ENCODE results near the gene AMN1.
"Not testable (repeated sequence)": the region's sequence is repeated elsewhere in the genome, so short reads cannot be mapped to it uniquely, and the experiment has no call there.

AMN1 gene

DNA sequence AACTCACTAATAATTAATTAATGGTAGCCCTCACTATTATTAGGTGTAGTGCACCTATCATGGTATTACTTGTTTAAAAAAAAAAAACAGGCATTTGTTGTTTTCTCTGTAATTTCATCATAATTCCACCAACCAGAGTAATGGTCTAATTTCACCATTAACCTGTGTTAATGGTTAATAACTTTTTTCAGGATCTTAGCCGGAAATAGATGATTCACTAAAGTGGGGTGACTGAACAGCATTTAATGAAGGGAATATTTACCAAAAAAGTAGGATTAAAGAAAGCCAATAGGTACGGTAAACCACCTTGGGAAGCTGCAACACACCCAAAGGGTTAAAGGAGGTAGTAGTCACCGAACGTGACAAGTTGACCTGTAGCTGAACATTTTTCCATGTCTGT, 56.3 kb downstream of the AMN1 start:
- DNase-seq = no peak

- DNase-seq = not testable (repeated sequence)
Observed at GRCh38 chr12:31669582-31669981, 59.2 kb downstream of the AMN1 start.

DNA sequence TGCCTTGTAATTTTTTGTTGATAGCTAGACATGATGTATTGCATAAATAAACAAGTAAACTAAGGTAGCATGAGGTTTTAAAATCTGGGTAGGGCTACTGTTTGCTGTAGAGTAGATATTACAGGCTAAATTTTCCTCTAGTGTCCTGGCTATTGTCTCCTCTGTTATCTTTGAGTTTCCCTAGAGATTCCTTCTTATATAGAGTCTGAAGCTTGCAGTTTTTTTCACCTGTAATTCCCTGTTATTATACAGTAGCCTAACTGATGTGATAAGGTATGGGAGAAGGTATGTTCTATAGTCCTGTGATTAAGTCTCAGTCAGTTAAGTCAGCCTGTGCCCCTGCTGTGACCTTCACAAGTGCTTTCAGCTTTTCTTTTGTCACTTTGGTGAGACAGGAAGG, 59.8 kb downstream of the AMN1 start:
- DNase-seq = no peak

GRCh38 chr12:31664038-31664437, 64.8 kb downstream of the AMN1 start:
- DNase-seq = no peak

GRCh38 chr12:31663576-31663975, 65.2 kb downstream of the AMN1 start:
- DNase-seq = no peak

DNA sequence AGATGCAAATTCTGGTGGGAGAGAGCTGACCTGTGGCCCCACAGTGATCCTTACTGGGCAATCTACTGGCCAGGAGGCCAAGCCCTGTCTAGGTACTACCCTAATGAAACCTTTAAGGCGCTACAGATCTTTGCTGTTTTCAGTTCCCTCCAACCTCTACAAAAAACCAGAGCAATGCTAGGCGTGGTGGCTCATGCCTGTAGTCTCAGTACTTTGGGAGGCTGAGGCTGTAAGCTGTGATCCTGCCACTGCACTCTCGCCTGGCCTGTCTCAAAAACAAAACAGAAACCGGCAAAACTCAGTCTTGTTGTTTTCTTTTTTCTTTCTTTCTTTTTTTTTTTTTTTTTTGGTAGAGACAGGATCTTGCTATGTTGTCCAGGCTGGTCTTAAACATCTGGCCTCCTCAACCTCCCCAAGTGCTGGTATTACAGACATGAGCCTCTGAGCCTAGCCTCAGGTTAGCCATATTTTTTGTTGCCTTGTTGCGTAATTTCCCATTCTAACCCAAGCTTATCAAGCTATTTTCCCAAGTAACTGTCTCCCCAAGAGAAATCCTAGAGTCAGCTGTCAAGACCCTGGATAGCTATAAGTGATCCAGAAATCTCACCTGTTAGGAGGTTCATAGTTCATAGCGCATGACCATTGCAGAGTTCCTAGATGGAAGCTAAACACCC, 66.5 kb downstream of the AMN1 start:
- no peak for DNase-seq

- DNase-seq = peak; percentile 95 to 96
Observed at GRCh38 chr12:31659087-31659942, 69.5 kb downstream of the AMN1 start, which contains the start of gene ETFBKMT. ETFBKMT (plus strand) TSS chr12:31659688; CDS start chr12:31661954, 2,266 bp downstream.

DNA sequence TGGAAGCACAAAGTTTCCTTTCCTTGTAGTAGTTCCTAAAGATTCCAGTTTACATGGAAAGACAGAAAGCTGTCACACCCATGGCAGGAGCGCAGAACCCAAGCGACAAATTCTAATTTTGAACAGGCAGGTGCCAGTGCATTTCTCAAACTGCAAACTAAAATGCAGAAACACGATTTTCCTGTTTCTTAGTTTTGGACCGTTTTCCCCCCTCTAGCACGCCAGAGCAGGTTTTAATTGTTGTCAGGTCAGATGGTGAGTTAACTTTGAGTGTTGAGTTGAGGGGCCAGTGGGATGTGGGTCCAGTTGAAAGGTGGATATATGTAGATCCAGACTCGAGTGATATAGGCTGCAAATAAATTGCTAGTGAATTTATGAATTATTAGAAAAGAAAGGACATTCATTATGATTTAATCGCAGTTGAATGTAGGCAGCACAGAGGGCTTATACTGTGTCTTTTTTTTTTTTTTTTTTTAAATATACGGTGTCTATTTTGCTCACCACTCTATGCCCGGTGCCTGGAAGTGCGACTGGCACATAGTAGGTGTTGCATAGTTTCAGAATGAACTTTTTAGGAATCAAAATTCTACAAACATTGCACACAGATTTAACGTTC, 70.2 kb downstream of the AMN1 start:
- DNase-seq = no peak

GRCh38 chr12:31655792-31656191, 73.0 kb downstream of the AMN1 start:
- DNase-seq = no peak

DNA sequence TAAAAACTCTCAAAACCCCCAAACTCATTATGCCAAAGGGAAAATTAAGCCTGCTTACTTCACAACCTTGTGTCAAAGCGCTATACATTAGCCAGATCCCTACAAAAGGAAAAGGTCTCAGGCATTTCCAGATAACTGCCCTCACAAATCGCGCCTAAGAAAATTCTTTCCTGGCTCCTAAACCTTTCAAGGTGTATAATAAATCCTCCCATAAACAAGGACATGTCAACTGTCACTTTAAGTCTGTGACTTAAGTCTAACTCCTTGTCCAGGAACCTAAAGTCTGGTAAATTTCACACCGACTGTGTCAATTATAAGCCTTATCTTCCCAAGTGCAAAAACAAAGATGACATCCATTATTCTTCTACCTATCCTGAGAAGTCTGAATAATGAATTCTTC, 73.6 kb downstream of the AMN1 start:
- DNase-seq = no peak

GRCh38 chr12:31651893-31652521, 76.8 kb downstream of the AMN1 start:
- no peak for DNase-seq

DNA sequence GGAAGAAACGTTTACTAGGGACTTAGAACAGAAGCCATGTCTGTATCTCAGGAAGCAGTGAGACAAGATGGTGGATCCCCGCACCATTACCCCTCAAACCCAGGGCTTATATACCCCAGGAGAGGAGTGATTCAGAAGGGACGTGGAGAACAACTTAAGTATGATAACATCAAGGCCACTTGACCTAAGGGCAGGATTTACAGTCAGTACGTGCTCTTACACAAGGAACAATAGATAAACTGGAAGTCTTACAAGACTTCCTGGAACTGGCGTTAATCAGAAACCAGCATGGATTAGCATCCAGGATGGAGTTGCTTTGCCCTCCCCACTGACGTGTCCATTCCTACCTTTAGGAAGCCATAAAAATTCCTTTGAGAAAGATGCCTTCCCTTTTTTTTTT, 77.9 kb downstream of the AMN1 start:
- no peak for DNase-seq

GRCh38 chr12:31647086-31647491, 81.7 kb downstream of the AMN1 start:
- no peak for DNase-seq

- peak in 1 of 2 donors; percentile 8 for DNase-seq
Observed at GRCh38 chr12:31645924-31646323, 82.9 kb downstream of the AMN1 start.

GRCh38 chr12:31644536-31644935, 84.3 kb downstream of the AMN1 start:
- no peak for DNase-seq

DNA sequence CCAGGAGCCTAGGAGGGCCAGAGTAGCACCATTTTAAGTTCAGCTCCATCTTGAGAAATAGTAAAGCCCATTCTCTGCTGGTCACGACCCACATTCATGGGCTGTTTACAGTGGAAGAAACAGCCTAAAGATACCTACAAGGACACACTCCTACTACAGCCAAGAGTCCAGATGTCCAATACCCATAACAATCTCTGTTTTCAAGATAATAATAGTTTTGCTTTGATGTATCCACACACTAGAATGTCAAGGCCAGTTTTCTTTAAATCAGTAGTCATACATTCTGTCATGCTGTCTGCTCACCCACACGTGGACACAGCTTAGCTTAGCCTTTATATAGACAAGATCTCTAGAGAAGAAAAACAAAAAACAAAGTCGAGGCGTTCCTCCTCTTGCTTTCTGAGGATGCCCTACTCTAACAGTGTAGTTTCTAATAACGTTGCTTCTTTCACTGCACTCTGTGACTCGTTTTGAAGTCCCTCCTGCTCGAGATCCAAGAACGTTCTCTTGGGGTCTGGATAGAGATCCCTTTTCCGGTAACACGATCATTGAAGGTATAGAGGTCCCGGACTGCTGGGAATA, 87.2 kb downstream of the AMN1 start:
- DNase-seq = no peak

- DNase-seq = no peak
Observed at GRCh38 chr12:31634620-31635019, 94.2 kb downstream of the AMN1 start.

- DNase-seq = no peak
Observed at GRCh38 chr12:31633464-31633863, 95.4 kb downstream of the AMN1 start.

- no peak for DNase-seq
Observed at GRCh38 chr12:31631809-31632208, 97.0 kb downstream of the AMN1 start.

GRCh38 chr12:31631023-31631724, 97.6 kb downstream of the AMN1 start:
- no peak for DNase-seq

DNA sequence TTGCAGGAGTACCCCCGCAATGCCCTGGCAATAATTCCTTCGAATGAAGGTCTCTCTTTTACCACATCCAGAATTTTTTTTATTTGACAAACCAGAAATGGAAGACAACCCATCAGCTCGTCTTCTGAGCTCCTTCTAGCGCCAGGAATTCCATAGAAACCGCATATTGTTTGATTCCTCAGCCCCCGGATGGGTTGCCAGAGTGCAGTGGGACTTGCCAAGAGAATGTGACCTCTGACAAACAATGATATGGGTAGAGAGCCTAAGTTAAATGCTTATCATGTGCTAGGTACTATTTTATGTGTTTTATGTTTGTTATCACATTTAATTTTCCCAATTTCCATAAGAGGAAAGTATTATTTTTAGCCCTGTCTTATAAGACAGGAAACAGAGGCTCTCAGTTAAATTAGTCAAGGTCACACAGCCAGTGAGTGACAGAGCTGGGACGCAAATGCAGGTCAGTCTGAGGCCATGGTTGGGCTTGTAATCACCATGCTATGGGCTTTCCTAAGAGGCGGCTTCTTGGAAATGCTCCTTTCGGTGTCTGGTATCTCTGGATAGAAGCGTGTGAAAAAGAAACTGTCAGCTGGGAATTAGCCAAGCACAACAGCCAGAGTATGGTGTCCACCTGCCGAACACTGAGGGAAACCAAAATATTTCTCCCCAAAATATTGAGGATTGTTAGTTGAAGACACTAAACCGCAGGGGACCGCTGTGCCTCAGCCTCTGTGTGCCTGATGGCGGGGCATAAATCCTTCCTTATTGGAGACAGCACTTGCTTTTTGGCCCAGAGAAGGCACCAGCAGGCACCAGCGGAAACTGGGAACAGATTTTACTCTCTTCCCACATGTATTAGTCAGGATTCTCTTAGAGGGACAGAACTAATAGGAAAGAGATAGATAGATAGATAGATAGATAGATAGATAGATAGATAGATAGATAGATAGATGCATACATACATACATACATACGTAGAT, 98.8 kb downstream of the AMN1 start:
- DNase-seq = no peak

Measured in CD4-positive, alpha-beta T cell treated with Interleukin-4 for 1 hour (primary cell).